Measurements from ENCODE around the gene TRAPPC2.

DNA sequence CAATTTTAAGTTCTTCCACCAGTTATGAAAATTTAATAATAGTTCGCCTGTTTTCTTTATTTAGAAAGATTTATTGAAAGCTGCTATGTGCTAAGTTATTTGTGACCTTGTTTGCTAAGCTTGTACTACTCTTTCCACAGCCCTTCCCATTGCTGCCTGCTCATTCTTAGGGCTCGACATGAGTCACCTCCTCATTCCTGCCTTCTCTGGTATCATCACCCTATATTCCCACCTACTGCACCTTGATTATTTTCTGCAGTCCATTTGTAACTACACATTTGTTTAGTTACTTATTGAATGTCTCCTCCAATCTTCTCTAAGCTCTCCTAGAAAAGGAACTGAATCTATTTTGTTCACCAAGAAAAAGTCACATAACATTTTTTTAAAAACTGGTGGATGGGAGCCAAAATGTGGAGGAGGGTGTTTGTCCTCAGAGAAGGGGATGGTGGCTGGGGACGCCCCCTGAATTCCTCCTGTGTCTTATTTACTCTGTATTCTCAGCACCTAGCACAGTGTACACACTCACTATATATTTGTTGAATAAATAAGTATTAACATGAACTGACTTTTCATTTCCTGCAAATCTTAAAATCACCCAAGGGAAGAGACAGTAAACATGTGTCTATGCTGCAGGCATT lies 49.2 kb downstream of the TRAPPC2 start:
- TF ChIP-seq CTCF (IDR thresholded peaks at IDR 0.05) (no peak), POLR2A (IDR thresholded peaks at IDR 0.05) (no peak)

Measured in uterus (tissue), 2 donors.